HL-60 (cell line): ENCODE results near the gene CASQ2.

Experiments
- GABPA ChIP-seq: IDR thresholded peaks from 2 replicates; pipeline ENCODE4 v1.6.1; 2012; ENCODE audit warnings: low read depth
- POLR2AphosphoS5 ChIP-seq: IDR thresholded peaks from 2 replicates; pipeline ENCODE4 v1.6.1; 2012; ENCODE audit warnings: low read depth
- SPI1 ChIP-seq: IDR thresholded peaks from 2 replicates; pipeline ENCODE4 v1.6.1; 2012; ENCODE audit warnings: low read depth, mild to moderate bottlenecking, borderline replicate concordance
- TF ChIP-seq, protein P1 (sequence below): IDR thresholded peaks from one replicate; pipeline ENCODE4 v1.5.1; 2011; ENCODE audit warnings: low read length, control low read depth, inconsistent platforms; ENCODE audit not compliant: insufficient read depth
- TF ChIP-seq, protein P2 (sequence below): IDR thresholded peaks from 2 replicates; pipeline ENCODE4 v1.6.1; 2012; ENCODE audit warnings: low read depth; ENCODE audit not compliant: insufficient replicate concordance

DNA sequence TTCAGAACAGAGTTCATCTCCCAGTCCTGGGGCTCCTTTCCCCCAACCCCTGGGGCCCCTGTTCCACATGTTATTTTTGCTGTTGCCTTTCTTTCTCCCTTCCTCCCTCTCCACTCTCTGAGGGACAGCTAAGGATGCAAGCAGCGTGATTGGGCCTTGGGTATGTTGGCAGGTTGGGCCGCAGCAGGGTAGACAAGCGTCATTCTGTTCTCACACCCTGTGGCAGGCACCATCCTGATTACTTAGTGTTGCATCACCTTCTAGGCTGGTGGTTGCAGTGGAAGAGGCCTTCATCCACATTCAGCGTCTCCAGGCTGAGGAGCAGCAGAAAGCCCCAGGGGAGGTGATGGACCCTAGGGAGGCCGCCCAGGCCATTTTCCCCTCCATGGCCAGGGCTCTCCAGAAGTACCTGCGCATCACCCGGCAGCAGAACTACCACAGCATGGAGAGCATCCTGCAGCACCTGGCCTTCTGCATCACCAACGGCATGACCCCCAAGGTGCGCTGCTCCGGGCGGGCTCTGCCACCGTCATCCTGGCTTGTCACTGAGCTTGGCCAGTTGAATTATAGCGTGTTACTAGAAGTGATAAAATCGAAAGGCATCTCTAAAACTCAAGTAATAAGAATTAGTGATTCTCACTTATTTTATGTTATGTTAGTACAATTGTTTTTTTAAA is 83.3 kb downstream of the CASQ2 start:
- TF ChIP-seq, protein P1, sequence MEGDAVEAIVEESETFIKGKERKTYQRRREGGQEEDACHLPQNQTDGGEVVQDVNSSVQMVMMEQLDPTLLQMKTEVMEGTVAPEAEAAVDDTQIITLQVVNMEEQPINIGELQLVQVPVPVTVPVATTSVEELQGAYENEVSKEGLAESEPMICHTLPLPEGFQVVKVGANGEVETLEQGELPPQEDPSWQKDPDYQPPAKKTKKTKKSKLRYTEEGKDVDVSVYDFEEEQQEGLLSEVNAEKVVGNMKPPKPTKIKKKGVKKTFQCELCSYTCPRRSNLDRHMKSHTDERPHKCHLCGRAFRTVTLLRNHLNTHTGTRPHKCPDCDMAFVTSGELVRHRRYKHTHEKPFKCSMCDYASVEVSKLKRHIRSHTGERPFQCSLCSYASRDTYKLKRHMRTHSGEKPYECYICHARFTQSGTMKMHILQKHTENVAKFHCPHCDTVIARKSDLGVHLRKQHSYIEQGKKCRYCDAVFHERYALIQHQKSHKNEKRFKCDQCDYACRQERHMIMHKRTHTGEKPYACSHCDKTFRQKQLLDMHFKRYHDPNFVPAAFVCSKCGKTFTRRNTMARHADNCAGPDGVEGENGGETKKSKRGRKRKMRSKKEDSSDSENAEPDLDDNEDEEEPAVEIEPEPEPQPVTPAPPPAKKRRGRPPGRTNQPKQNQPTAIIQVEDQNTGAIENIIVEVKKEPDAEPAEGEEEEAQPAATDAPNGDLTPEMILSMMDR, result no peak
- TF ChIP-seq GABPA (no peak), POLR2AphosphoS5 (no peak), SPI1 (no peak)
- TF ChIP-seq, protein P2, sequence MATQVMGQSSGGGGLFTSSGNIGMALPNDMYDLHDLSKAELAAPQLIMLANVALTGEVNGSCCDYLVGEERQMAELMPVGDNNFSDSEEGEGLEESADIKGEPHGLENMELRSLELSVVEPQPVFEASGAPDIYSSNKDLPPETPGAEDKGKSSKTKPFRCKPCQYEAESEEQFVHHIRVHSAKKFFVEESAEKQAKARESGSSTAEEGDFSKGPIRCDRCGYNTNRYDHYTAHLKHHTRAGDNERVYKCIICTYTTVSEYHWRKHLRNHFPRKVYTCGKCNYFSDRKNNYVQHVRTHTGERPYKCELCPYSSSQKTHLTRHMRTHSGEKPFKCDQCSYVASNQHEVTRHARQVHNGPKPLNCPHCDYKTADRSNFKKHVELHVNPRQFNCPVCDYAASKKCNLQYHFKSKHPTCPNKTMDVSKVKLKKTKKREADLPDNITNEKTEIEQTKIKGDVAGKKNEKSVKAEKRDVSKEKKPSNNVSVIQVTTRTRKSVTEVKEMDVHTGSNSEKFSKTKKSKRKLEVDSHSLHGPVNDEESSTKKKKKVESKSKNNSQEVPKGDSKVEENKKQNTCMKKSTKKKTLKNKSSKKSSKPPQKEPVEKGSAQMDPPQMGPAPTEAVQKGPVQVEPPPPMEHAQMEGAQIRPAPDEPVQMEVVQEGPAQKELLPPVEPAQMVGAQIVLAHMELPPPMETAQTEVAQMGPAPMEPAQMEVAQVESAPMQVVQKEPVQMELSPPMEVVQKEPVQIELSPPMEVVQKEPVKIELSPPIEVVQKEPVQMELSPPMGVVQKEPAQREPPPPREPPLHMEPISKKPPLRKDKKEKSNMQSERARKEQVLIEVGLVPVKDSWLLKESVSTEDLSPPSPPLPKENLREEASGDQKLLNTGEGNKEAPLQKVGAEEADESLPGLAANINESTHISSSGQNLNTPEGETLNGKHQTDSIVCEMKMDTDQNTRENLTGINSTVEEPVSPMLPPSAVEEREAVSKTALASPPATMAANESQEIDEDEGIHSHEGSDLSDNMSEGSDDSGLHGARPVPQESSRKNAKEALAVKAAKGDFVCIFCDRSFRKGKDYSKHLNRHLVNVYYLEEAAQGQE, result no peak
